ENCODE data around the gene QSOX2. TPM values are rescaled to one million over a fixed set of nuclear protein-coding genes. Genes with fewer than 3 reads are reported as not detected.

Gene QSOX2
- total RNA-seq, 1 donor from 2014 or later, result 24.9 TPM

DNA sequence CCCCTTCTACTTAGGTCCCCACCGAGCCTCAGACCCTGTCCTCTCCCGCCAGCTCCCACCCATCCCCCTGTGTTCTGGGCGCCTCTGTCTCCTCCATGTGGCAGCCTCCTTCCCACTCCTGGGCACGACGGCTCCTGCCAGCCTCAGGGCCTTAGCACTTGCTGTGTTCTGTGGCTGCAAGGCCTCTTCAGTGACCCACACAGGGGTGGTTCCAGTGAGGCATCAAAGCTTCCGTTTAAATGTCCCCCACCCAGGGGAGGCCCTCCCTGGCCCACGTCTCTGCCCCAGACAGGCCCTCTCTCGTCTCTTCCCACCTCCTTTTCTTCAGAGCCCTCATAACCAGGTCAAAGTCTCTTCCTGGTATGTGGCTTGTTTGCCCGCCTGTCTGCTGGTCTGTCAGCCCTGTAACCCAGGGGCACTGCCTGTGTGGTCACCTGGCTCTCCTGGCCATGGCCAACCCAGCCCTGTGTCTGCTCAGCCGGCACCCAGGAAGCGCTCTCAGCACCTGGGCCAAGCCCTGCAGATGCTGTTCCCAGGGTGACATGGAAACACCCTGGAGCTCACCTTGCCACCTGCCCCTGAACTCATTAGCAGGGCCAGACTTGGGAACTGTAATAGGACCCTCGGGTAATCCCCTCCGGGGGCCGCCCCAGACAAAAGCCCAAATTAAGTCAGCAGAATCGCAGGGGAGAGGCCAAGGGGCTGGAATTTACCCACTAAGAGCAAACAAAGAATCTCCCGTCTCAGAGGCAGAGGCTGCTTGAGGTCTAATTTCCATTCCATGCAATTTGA is 74.4 kb downstream of the QSOX2 start:
- intact Hi-C loops (cut with micrococcal nuclease), result no loop called here

GRCh38 chr9:136170006-136170901 is 75.4 kb downstream of the QSOX2 start:
- H3K27me3 Mint-ChIP-seq (ENCODE audit: low read depth), result no peaks in the 10 kb centered on the region
- no peak overlapping the region for H3K27ac Mint-ChIP-seq
- DNase-seq (ENCODE audit: low spot score), result peak; percentile 32
- H3K4me1 Mint-ChIP-seq (ENCODE audit: low read depth), result no peaks in the 10 kb centered on the region
- intact Hi-C loops (cut with micrococcal nuclease), result loop anchor here (1.0 kb wide), 1 partner anchor 113 kb away; no protein-coding TSS in a partner anchor
- H3K36me3 Mint-ChIP-seq (ENCODE audit: low read depth), result no peaks in the 10 kb centered on the region
- H3K9me3 Mint-ChIP-seq, result no peaks in the 10 kb centered on the region
- no peak overlapping the region for H3K4me3 Mint-ChIP-seq (ENCODE audit: low read depth)

More for the DNA sequence above, 74.4 kb downstream of the QSOX2 start:
- Mint-ChIP-seq H3K9me3 (no peaks in the 10 kb centered on the region), H3K27me3 (ENCODE audit: low read depth) (no peaks in the 10 kb centered on the region), H3K4me3 (ENCODE audit: low read depth) (no peak overlapping the region), H3K27ac (no peak overlapping the region), H3K36me3 (ENCODE audit: low read depth) (no peaks in the 10 kb centered on the region), H3K4me1 (ENCODE audit: low read depth) (no peaks in the 10 kb centered on the region)
- no peak for DNase-seq (ENCODE audit: low spot score)

DNA sequence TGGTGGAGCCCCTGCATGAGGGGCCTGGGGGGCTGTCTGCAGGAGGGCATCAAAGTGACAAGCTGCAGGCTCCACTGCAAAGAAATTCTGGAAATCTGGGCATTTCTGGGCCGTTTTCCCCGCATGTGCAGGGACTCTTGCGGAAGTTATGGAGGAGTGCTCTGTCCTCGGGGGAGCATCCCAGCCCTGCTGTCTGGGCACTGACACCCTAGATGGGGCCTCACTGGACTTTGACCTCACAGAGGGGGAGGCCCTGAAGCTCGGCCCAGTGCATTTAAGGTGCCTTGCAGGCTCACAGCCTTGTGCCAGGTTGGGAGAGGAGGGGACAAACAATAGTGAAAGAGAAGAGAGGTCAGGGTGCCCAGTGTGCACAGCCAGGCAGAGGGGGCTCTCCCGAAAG is 76.1 kb downstream of the QSOX2 start:
- Mint-ChIP-seq H3K9me3 (no peaks in the 10 kb centered on the region), H3K36me3 (ENCODE audit: low read depth) (no peaks in the 10 kb centered on the region), H3K4me3 (ENCODE audit: low read depth) (no peak overlapping the region), H3K27ac (no peak overlapping the region), H3K27me3 (ENCODE audit: low read depth) (no peaks in the 10 kb centered on the region), H3K4me1 (ENCODE audit: low read depth) (no peaks in the 10 kb centered on the region)
- intact Hi-C loops (cut with micrococcal nuclease), result no loop called here
- DNase-seq (ENCODE audit: low spot score), result no peak

DNA sequence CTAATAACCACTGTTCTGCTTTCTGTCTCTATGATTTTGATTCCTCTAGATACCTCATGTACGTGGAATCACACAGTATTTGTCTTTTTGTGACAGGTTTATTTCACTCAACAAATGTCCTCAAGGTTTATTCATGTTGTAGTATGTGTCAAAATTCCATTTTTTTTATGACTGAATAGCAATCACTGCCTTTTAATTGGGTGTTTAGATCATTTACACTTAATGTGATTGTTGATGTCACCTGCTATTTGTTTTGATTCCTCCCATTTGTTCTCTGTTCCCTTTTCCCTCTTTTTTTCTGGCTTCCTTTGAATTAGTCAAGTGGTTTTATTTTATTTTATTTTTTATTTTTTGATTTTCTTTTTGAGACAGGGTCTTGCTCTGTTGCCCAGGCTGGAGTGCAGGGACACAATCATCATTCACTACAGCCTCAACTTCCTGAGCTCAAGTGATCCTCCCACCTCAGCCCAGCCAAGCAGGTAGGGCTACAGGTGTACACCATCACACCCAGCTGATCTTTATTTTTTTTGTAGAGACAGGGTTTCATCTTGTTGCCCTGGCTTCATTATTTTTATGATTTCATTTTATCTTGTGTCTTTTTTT is 82.3 kb downstream of the QSOX2 start:
- no peak for DNase-seq (ENCODE audit: low spot score)
- Mint-ChIP-seq H3K27ac (no peak overlapping the region), H3K27me3 (ENCODE audit: low read depth) (peaks cover 3% of the 10 kb centered on the region), H3K36me3 (ENCODE audit: low read depth) (no peaks in the 10 kb centered on the region), H3K9me3 (no peaks in the 10 kb centered on the region), H3K4me3 (ENCODE audit: low read depth) (no peak overlapping the region), H3K4me1 (ENCODE audit: low read depth) (no peaks in the 10 kb centered on the region)
- intact Hi-C loops (cut with micrococcal nuclease), result no loop called here

DNA sequence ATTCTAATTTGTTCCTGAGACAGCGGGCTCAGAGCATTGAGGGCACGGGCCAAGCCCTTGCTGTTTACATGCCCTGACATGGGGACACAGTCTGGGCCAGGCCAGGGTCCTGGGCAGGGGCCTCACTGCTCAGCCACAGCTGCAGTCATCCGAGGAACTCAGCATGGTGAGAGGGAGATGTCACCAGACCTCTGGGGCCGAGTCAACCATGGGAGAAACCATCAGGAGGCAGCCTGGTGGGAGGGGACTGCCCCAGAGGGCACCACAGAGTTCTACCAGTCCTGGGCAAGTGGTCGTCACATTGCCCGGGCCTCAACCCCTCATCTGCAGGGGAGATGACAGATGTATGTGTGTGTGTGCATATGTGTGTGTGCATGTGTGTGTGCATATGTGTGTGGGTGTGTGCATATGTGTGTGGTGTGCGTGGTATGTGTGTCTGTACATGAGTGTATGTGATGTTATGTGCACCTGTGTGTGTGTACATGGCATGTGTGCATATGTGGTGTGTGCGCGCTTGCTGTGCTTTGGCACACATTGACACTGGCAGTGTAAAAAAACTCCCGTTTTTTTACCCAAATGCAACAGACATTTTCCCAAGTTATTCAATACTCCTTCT is 84.5 kb downstream of the QSOX2 start:
- Mint-ChIP-seq H3K9me3 (no peaks in the 10 kb centered on the region), H3K27ac (no peak overlapping the region), H3K4me3 (ENCODE audit: low read depth) (no peak overlapping the region), H3K36me3 (ENCODE audit: low read depth) (no peaks in the 10 kb centered on the region), H3K27me3 (ENCODE audit: low read depth) (peaks cover 3% of the 10 kb centered on the region), H3K4me1 (ENCODE audit: low read depth) (no peaks in the 10 kb centered on the region)
- intact Hi-C loops (cut with micrococcal nuclease), result no loop called here
- DNase-seq (ENCODE audit: low spot score), result no peak

DNA sequence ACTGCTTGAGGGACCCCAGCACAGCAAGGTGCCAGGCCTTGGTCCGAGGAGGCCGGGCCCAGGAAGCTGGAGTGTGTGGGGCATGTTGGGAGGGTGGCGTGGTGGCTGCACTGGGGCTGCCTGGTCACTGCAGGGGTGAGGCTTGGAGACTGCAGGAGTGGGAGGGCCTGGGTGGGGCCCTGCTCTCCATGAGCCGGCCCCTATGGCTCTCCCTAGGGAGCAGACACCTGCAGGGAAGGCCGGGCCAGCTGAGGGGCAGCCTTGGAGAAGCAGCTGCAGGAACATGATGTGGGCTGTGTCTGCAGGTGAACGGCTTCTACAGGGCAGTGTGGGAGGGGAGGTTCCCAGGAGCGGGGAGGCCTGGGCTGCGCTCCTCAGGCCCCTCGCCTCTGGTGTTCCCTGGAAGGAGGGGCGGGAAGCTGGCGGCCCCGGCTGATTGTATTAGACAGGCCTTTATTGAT is 85.2 kb downstream of the QSOX2 start:
- Mint-ChIP-seq H3K36me3 (ENCODE audit: low read depth) (no peaks in the 10 kb centered on the region), H3K9me3 (no peaks in the 10 kb centered on the region), H3K27ac (no peak overlapping the region), H3K27me3 (ENCODE audit: low read depth) (peaks cover 3% of the 10 kb centered on the region), H3K4me1 (ENCODE audit: low read depth) (no peaks in the 10 kb centered on the region), H3K4me3 (ENCODE audit: low read depth) (no peak overlapping the region)
- intact Hi-C loops (cut with micrococcal nuclease), result no loop called here
- no peak for DNase-seq (ENCODE audit: low spot score)

DNA sequence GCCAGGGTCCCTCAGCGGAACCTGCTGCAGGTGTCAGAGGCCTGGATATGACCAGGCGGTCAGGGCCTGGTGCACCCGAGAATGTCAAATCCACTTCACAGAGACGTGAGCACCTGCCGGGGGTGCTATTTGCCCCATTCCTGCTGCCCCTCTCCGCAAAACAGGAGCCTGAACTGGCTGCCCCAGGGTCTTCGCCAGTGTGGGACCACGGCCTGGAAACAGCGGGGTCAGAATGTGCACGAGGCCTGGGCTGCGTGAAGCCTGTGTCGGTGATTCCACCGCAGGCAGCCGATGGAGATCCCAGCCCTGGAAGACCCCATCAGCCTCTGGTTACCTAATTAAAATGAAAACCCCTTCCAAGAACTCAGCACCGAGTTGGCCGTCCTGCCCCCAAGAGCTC is 85.8 kb downstream of the QSOX2 start:
- H3K9me3 Mint-ChIP-seq, result no peaks in the 10 kb centered on the region
- no peak for DNase-seq (ENCODE audit: low spot score)
- no peaks in the 10 kb centered on the region for H3K4me1 Mint-ChIP-seq (ENCODE audit: low read depth)
- no peak overlapping the region for H3K4me3 Mint-ChIP-seq (ENCODE audit: low read depth)
- H3K36me3 Mint-ChIP-seq (ENCODE audit: low read depth), result no peaks in the 10 kb centered on the region
- H3K27me3 Mint-ChIP-seq (ENCODE audit: low read depth), result peaks cover 5% of the 10 kb centered on the region
- intact Hi-C loops (cut with micrococcal nuclease), result no loop called here
- no peak overlapping the region for H3K27ac Mint-ChIP-seq

- no peak for DNase-seq (ENCODE audit: low spot score)
- H3K27me3 Mint-ChIP-seq (ENCODE audit: low read depth), result peaks cover 2% of the 10 kb centered on the region
- intact Hi-C loops (cut with micrococcal nuclease), result no loop called here
- H3K4me1 Mint-ChIP-seq (ENCODE audit: low read depth), result no peaks in the 10 kb centered on the region
- H3K4me3 Mint-ChIP-seq (ENCODE audit: low read depth), result no peak overlapping the region
- no peaks in the 10 kb centered on the region for H3K9me3 Mint-ChIP-seq
- no peak overlapping the region for H3K27ac Mint-ChIP-seq
- H3K36me3 Mint-ChIP-seq (ENCODE audit: low read depth), result no peaks in the 10 kb centered on the region
Measured at GRCh38 chr9:136157477-136158265, 87.9 kb downstream of the QSOX2 start.

Other genes starting within 250 kb of the QSOX2 start
- gene NACC2, start 150.5 kb downstream of the QSOX2 start, total RNA-seq, result 5.4 and 5.5 TPM in 2 replicates
- gene TMEM250, start 126.9 kb downstream of the QSOX2 start, total RNA-seq, result 43.1 and 43.5 TPM in 2 replicates
- gene LHX3, start 40.7 kb downstream of the QSOX2 start, total RNA-seq, result not detected in 2 replicates
- gene CCDC187, start 58.3 kb upstream of the QSOX2 start, total RNA-seq, result 0.02 TPM in 1 of 2 replicates, not detected in the other
- 24.5 and 25.8 TPM in 2 replicates for gene GPSM1, start 81.7 kb upstream of the QSOX2 start, total RNA-seq
- gene DNLZ, start 117.9 kb upstream of the QSOX2 start, total RNA-seq, result 25.4 and 31.0 TPM in 2 replicates
- gene CARD9, start 127.9 kb upstream of the QSOX2 start, total RNA-seq, result 16.2 and 17.6 TPM in 2 replicates
- gene SNAPC4, start 154.4 kb upstream of the QSOX2 start, total RNA-seq, result 22.7 and 22.9 TPM in 2 replicates
- 66.4 and 75.6 TPM in 2 replicates for gene ENTR1, start 164.8 kb upstream of the QSOX2 start, total RNA-seq
- 111 TPM in 2 replicates for gene PMPCA, start 164.8 kb upstream of the QSOX2 start, total RNA-seq
- 20.8 and 21.8 TPM in 2 replicates for gene INPP5E, start 194.0 kb upstream of the QSOX2 start, total RNA-seq
- gene SEC16A, start 237.2 kb upstream of the QSOX2 start, total RNA-seq, result 74.5 and 77.5 TPM in 2 replicates